NCI-H1092 (cell line): ENCODE measurements around the gene URB1.
A peak's percentile ranks its signal among the peaks of the same experiment; 100 is the strongest.
"Not testable (repeated sequence)": the region's sequence is repeated elsewhere in the genome, so short reads cannot be mapped to it uniquely, and the experiment has no call there.

Experiments
- DNase-seq: peaks from one replicate; lab custom pipeline; 2025; lab: John Stamatoyannopoulos, UW

URB1 gene

DNA sequence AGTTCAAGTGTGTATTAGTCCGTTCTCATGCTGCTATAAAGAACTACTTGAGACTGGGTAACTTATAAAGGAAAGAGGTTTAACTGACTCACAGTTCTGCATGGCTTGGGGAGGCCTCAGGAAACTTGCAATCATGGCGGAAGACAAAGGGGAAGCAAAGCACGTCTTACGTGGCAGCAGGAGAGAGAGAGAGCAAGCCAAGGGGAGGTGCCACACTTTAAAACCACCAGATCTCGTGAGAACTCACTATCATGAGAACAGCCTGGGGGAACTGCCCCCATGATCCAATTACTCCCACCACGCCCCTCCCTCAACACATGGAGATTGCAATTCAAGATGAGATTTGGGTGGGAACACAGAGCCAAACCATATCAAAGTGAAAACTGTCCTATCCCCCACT, 109.8 kb downstream of the URB1 start:
- DNase-seq = no peak

DNA sequence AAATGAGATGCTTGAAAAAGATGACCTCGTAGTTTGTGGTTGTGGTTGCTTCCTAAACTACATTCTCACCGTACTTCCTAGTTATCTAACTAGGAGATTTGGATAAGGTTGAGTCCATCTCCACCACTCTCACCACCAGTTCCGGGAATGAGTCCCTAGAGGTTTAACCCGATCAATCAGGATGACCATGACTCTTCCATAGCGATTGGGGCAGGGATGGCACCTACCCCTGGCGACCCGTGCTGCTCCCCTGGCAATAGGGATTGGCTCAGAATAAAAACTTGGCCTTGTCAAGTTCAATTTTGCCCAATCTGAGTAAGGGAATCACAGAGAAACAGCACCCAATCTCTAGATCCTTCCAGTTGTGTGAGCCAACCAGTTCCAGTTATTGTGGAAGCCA, 111.3 kb downstream of the URB1 start:
- DNase-seq = no peak

DNA sequence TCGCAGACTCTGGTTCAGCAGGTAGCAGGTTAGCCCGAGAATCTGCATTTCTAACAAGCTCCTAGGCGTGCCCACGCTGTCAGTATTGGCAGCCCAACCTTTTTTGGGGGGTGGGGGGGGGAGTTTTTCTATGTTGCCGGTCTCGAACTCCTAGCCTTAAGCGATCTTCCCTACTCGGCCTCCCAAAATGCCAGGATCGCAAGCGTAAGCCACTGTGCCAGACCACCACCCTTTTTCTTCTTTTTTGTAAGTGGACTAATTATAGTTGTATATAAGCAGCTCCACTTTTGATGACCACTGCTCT, 113.5 kb downstream of the URB1 start:
- DNase-seq = no peak

DNA sequence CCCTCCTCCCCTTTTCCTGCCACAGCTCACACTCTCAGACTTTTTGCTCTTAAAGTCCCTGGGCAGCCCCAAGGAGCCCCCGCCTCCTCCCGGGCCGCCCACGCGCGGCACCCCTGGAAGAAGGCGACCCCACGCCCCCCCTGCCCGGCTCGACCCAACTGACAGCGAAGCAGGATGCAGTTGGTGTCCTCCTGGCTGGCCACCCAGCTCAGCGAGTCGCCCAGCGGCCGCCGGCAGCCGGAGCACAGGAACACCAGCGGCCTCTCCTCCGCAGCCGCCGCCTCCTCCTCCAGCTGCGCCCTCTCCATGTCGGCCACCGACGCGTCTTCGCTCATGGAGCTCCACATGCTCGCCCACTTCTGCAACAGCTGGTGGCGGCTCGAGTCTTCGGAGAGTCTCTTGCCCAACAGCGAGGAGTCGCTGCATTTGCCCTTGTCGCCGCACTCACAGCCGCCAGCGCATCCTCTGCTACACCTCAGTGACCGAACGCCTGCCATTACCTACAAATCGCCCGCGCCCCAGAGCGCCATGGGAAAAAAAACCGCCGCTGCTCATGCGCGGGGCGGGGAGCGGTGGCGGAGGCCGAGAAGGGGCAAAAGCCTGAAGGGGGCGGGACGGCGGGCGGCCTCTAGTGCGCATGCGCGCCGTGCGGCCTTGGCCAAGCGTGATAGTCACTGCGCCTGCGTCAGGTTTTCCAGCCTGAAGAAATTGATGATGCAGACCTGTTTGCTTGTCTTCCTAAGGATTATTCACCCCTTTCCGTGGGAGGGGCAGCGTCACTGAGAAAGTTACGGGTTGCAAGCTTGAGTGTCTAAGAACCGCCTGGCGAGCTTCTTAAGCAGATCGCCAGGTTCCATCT, 114.1 kb downstream of the URB1 start, which contains the start of gene MIS18A:
Gene MIS18A, minus strand, starts transcription at position 532 of the 859 bp plus-strand sequence. Its CDS starts 35 bp downstream, at position 497.
- peak; percentile 93 for DNase-seq

DNA sequence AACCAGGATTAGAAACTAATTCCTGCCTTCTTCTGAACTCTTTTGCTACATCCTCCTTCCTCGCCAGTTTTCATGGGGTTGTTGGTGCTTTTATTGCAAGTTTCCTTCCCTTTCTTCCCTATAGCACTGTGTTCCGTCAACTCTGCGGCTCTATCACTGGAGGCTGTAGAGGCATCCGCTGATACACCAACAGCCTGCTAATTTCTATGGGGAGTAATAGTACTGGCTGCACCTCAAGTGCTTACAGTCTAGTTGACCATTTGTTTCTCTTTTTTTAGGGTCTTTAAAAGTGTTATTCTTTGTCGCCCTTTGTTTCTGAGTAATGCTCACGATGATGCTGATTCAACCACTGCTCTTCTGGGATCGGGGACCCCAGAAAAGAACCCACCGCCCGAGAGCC, 114.7 kb downstream of the URB1 start:
- no peak for DNase-seq

DNA sequence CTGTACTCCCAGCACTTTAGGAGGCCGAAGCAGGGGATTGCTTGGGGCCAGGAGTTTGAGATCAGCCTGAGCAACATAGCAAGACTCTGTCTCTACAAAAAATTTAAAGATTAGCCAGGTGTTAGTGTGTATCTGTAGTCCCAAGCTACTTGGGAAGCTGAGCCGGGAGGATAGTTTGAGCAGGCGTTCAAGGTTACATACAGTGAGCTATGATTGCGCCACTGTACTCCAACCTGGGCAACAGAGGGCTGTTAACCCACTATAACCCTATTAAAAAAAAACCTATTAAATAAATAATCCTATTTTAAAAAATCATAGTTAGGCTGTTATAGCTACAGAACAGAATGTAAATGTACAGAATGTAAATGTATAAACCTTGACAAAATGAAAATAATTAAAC, 116.1 kb downstream of the URB1 start:
- no peak for DNase-seq

DNA sequence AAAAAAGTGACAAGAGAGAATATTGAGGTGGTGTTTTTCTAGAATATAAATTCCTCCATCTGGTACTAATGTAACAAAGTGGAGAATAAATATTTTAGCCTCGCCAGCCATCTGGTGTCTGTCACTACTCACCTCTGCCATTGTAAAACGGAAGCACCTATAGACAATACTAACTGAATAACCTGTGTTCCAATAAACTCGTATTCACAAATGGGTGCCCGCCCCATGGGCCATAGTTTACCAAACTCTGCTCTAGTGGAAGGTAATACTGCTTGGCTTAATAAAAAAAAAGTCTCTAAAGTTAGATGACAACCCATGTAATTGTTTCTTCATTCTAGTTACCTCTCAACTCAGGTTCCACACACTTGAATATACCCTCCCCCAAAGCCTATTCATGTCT, 122.1 kb downstream of the URB1 start:
- DNase-seq = no peak

DNA sequence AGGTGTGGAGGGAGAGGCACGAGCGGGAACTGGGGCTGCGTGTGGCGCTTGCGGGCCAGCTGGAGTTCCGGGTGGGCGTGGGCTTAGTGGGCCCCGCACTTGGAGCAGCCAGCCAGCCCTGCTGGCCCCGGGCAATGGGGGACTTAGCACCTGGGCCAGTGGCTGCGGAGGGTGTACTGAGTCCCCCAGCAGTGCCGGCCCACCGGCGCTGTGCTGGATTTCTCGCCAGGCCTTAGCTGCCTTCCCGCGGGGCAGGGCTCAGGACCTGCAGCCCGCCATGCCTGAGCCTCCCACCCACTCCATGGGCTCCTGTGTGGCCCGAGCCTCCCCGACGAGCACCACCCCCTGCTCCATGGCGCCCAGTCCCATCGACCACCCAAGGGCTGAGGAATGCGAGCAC, 127.5 kb downstream of the URB1 start:
- DNase-seq = not testable (repeated sequence)

DNA sequence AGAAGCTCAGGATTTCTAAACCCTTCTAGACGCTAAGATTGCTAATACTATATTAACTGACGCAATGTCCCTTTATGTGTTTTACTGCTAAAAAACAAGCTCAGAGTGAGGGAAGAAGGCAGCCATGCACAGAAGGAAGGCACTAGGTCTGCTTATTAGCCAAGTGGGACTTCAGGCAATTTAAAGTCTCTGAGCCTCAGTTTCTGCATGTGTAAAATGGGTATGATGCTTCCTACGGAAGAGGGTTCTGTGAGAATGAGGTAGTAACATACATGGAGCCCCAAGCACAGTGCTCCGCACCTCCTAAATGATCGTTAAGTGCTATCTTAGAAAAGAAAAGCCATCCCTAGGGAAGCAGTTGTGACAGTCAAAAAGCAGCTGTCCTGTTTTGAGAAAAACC, 130.9 kb downstream of the URB1 start:
- DNase-seq = no peak
